GM12878 (cell line): ENCODE results near the gene AGBL4. TPM values are rescaled to one million over a fixed set of nuclear protein-coding genes. Genes with fewer than 3 reads are reported as not detected.

ENCODE experiments used
- ATAC-seq: fragments of 200-7000 bp; cut with Tn5 transposase; 3 replicates; pipeline ENCODE4 v1.9.1; 2020; ENCODE audit warnings: mild to moderate bottlenecking, moderate library complexity
- BruUV-seq: library from RNA; stranded (reverse); fragments of 400-500 nt; replicated peaks from 2 replicates; lab custom pipeline; 2021; lab: Mats Ljungman, UMichigan
- CTCF ChIA-PET: fragments of 300-600 bp; sonication (Branson Sonifier 250); formaldehyde crosslinking; extraction: SDS; loops from one replicate; lab custom pipeline; 2021; ENCODE audit warnings: inconsistent platforms; lab: Yijun Ruan, JAX
- POLR2A ChIA-PET: fragments of 350-600 bp; formaldehyde crosslinking; extraction: SDS; loops from one replicate; lab custom pipeline; 2021; ENCODE audit warnings: inconsistent platforms; lab: Charles Lee
- RAD21 ChIA-PET: fragments of 300-600 bp; sonication (Branson Sonifier 250); formaldehyde crosslinking; loops from one replicate; lab custom pipeline; 2023; ENCODE audit warnings: antibody characterized with exemption; ENCODE audit not compliant: unreplicated experiment; lab: Charles Lee
- SMC1A ChIA-PET: fragments of 300-600 bp; sonication (Branson Sonifier 250); formaldehyde crosslinking; loops from one replicate; lab custom pipeline; 2023; ENCODE audit not compliant: unreplicated experiment, uncharacterized antibody; lab: Charles Lee
- DNase-seq: peaks from one replicate; pipeline ENCODE4 v3.0.0-alpha.2; 2011; ENCODE audit warnings: low read depth, low spot score
- FAIRE-seq: peaks from 3 replicates; lab custom pipeline; 2011; peaks lifted over from hg19 to GRCh38; lab: Jason Lieb, UNC
- H2AFZ ChIP-seq: 2 replicates; pipeline ENCODE4 v1.6.0; 2011; ENCODE audit warnings: low read depth, low read length, control low read depth; ENCODE audit not compliant: control insufficient read depth
- H3K27ac ChIP-seq: 2 replicates; pipeline ENCODE4 v1.5.1; 2011; ENCODE audit warnings: control low read depth; ENCODE audit not compliant: control insufficient read depth, insufficient read depth
- H3K27me3 ChIP-seq, 2 experiments: replicated peaks in 1 of 2; 2 replicates each; pipeline versions ENCODE4 v1.6.0 to v1.6.1; 2011; ENCODE audit warnings: low read length in 1 of 2; ENCODE audit not compliant: control insufficient read depth in 2 of 2, insufficient read depth in 2 of 2
- H3K36me3 ChIP-seq, 2 experiments: 2 replicates each; pipeline ENCODE4 v1.5.1; 2011; ENCODE audit warnings: low read length in 1 of 2; ENCODE audit not compliant: control insufficient read depth in 2 of 2, insufficient read depth in 2 of 2
- H3K4me1 ChIP-seq: 2 replicates; pipeline ENCODE4 v1.6.1; 2011; ENCODE audit warnings: mild to moderate bottlenecking, low read length, moderate library complexity, mixed read lengths; ENCODE audit not compliant: control insufficient read depth, insufficient read depth
- H3K4me2 ChIP-seq: 2 replicates; pipeline ENCODE4 v1.6.0; 2011; ENCODE audit warnings: control low read depth; ENCODE audit not compliant: control insufficient read depth, insufficient read depth
- H3K4me3 ChIP-seq: fragments of 200-600 bp; sonication (generic); 2 replicates; pipeline ENCODE4 v1.5.1; 2016
- H3K79me2 ChIP-seq: 2 replicates; pipeline ENCODE4 v1.6.0; 2011; ENCODE audit warnings: low read length; ENCODE audit not compliant: control insufficient read depth, insufficient read depth
- H3K9ac ChIP-seq: 2 replicates; pipeline ENCODE4 v1.8.0; 2011; ENCODE audit warnings: low read length, control low read depth, mixed read lengths; ENCODE audit not compliant: control insufficient read depth, insufficient read depth
- H3K9me3 ChIP-seq: replicated peaks from 3 replicates; pipeline ENCODE4 v1.5.1; 2011; ENCODE audit warnings: mild to moderate bottlenecking, low read length; ENCODE audit not compliant: control insufficient read depth, insufficient read depth
- H4K20me1 ChIP-seq: 2 replicates; pipeline ENCODE4 v1.6.0; 2011; ENCODE audit not compliant: control insufficient read depth, insufficient read depth
- CHD4 ChIP-seq: fragments of 200-600 bp; sonication (generic); IDR thresholded peaks from 2 replicates; pipeline ENCODE4 v1.6.1; 2016; ENCODE audit warnings: mild to moderate bottlenecking
- ELK1 ChIP-seq: IDR thresholded peaks from 2 replicates; pipeline ENCODE4 v1.6.1; 2012; ENCODE audit warnings: low read depth, low read length, improper control_type of control experiment
- GATAD2B ChIP-seq: fragments of 450-650 bp; conservative IDR thresholded peaks from 2 replicates; pipeline ENCODE4 v1.6.1; 2017; ENCODE audit warnings: low read depth, mild to moderate bottlenecking, moderate library complexity
- HDGF ChIP-seq: fragments of 450-650 bp; IDR thresholded peaks from 2 replicates; pipeline ENCODE4 v1.6.1; 2016; ENCODE audit warnings: antibody characterized with exemption
- IRF4 ChIP-seq: IDR thresholded peaks from 2 replicates; pipeline ENCODE4 v1.6.1; 2011; ENCODE audit warnings: low read depth, low read length
- JUND ChIP-seq: IDR thresholded peaks from 2 replicates; pipeline ENCODE4 v1.6.1; 2012; ENCODE audit warnings: low read depth, mild to moderate bottlenecking, low read length, improper control_type of control experiment, moderate library complexity
- MEF2A ChIP-seq: IDR thresholded peaks from 2 replicates; pipeline ENCODE4 v1.6.1; 2011; ENCODE audit warnings: low read depth, mild to moderate bottlenecking, low read length, moderate library complexity; ENCODE audit not compliant: insufficient read depth
- MEF2B ChIP-seq: fragments of 450-650 bp; IDR thresholded peaks from 2 replicates; pipeline ENCODE4 v1.6.1; 2018; ENCODE audit warnings: mild to moderate bottlenecking, moderate library complexity; ENCODE audit not compliant: partially characterized antibody, poor library complexity, severe bottlenecking
- MXI1 ChIP-seq: fragments of 150-350 bp; IDR thresholded peaks from 2 replicates; pipeline ENCODE4 v1.6.1; 2011; ENCODE audit warnings: low read depth, mild to moderate bottlenecking, inconsistent platforms, low read length, improper control_type of control experiment
- POLR2AphosphoS5 ChIP-seq: IDR thresholded peaks from 2 replicates; pipeline ENCODE4 v1.6.1; 2011; ENCODE audit warnings: mild to moderate bottlenecking, low read length, inconsistent platforms
- RAD51 ChIP-seq: fragments of 450-650 bp; IDR thresholded peaks from 2 replicates; pipeline ENCODE4 v1.6.1; 2016; ENCODE audit warnings: moderate library complexity, mild to moderate bottlenecking, inconsistent platforms
- STAT3 ChIP-seq: IDR thresholded peaks from 2 replicates; pipeline ENCODE4 v1.6.1; 2011; ENCODE audit warnings: low read depth, low read length, improper control_type of control experiment
- TBL1XR1 ChIP-seq: IDR thresholded peaks from 2 replicates; pipeline ENCODE4 v1.6.1; 2012; ENCODE audit warnings: low read depth, low read length, improper control_type of control experiment
- WGBS: methylation state at CpG from one replicate; pipeline ENCODE4 v1.1.6; 2016; ENCODE audit warnings: low lambda C conversion rate; ENCODE audit not compliant: insufficient replicate concordance, insufficient coverage; ENCODE audit errors: missing lambda C conversion rate; 5-methylcytosine and 5-hydroxymethylcytosine counted together
- in situ Hi-C: fragments of 300-500 bp; cut with MboI; formaldehyde crosslinking; loops from 9 replicates; pipeline ENCODE4 v1.14.3; 2018; ENCODE audit warnings: mixed read lengths
- intact Hi-C: fragments of 100-400 bp; cut with micrococcal nuclease; formaldehyde crosslinking; loops from one replicate; pipeline ENCODE4 v1.14.2; 2022; ENCODE audit not compliant: unreplicated experiment
- polyA plus RNA-seq, 11 experiments: library from polyadenylated mRNA; depleted of rRNA in 4 of 11; unstranded in 6 of 11; stranded (reverse) in 5 of 11; fragments of >200 nt; fragmentation: Nextera tagmentation in 4 of 11; fragmentation: Illumina TruSeq in 1 of 11; extraction: Ambion mirVana in 4 of 11; extraction: Trizol in 1 of 11; gene quantifications; 1 replicate in 1 of 11; 2 replicates in 10 of 11; pipeline versions ENCODE4 v1.2.1 to v1.2.3, GENCODE V29; 2011 to 2016; ENCODE audit warnings: inconsistent platforms in 2 of 11, missing spikeins in 2 of 11, low read depth in 1 of 11
- total RNA-seq, 4 experiments: library from RNA; depleted of rRNA in 3 of 4; stranded (reverse); fragments of >200 nt in 3 of 4; fragmentation: Illumina TruSeq in 1 of 4; extraction: Trizol in 1 of 4; gene quantifications; 2 replicates each; pipeline versions ENCODE4 v1.2.1 to v1.2.3, GENCODE V29; 2013 to 2021

The AGBL4 gene
- total and polyA plus RNA-seq, 10 of the 15 experiments (the other 5 are each of a cell fraction or from before 2014, with no cell fraction given) = 0.31 TPM; not detected in 9

GRCh38 chr1:48572134-48572533, 1451.6 kb downstream of the AGBL4 start:
- no peaks in the 10 kb centered on the region for H3K36me3 ChIP-seq
- no peak overlapping the region for H3K4me3 ChIP-seq
- ATAC-seq = no peak
- H3K27ac ChIP-seq = no peak overlapping the region
- H4K20me1 ChIP-seq = no peaks in the 10 kb centered on the region
- intact Hi-C loops (loop anchor here (1.0 to 10.0 kb wide), 4 partner anchors 125 to 1773 kb away; no protein-coding TSS in a partner anchor), in situ Hi-C loops (no loop called here)
- DNase-seq = no peak
- H3K27me3 ChIP-seq = no peaks in the 10 kb centered on the region; a peak in 1 of 4 replicates
- no peak overlapping the region for H3K9ac ChIP-seq
- ChIA-PET RAD21 (interaction anchor here (0.6 to 1.5 kb wide), 3 partner anchors 47 to 1699 kb away, joined by 4 to 5 read pairs (median 4); no protein-coding TSS in a partner anchor), POLR2A (no interaction called here), CTCF (interaction anchor here (0.6 to 4.3 kb wide), 7 partner anchors 9 to 245 kb away, joined by 3 to 39 read pairs (median 4); no protein-coding TSS in a partner anchor), SMC1A (interaction anchor here (0.6 to 1.4 kb wide), 2 partner anchors 124 to 513 kb away, joined by 3 read pairs; no protein-coding TSS in a partner anchor)
- no peaks in the 10 kb centered on the region for H3K9me3 ChIP-seq
- 27% methylated on average over 4 of the region's 4 CpGs for WGBS
- H3K79me2 ChIP-seq = no peaks in the 10 kb centered on the region
- no peak overlapping the region for H2AFZ ChIP-seq
- H3K4me2 ChIP-seq = no peak overlapping the region
- TF ChIP-seq POLR2AphosphoS5 (no peak), STAT3 (no peak), GATAD2B (no peak), HDGF (no peak), MEF2B (no peak), MEF2A (no peak), RAD51 (no peak), MXI1 (no peak), JUND (no peak), IRF4 (no peak), CHD4 (no peak), ELK1 (no peak), TBL1XR1 (no peak)
- H3K4me1 ChIP-seq = no peaks in the 10 kb centered on the region
- no TSS peak for BruUV-seq
- FAIRE-seq = no peak
